Measurements from ENCODE around the gene ERC1.

The ERC1 gene

DNA sequence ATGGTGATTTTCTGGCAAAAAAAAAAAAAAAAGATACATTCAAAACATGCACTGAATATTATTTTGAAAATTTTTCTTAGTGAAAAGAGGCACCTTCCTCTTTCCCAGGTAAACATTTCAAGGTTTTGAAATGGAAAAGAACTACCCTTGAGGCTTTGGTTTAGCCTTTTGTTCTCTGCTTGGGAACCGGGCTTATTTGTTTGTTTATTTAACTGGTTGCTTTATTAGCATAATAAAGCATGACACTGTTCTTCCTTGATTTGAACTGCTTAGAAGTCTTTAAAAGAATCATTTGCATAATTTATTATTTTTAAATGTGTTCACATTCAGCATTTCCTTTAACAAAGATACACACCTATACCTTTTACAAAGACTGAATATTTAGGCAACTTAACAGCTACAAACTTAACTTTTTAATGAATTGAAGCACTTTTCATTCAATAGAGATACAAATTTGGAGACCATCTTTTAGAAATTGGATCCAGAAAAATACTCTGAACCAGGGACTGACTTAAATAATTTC, 428.9 kb downstream of the ERC1 start:
- DNase-seq = no peak

DNA sequence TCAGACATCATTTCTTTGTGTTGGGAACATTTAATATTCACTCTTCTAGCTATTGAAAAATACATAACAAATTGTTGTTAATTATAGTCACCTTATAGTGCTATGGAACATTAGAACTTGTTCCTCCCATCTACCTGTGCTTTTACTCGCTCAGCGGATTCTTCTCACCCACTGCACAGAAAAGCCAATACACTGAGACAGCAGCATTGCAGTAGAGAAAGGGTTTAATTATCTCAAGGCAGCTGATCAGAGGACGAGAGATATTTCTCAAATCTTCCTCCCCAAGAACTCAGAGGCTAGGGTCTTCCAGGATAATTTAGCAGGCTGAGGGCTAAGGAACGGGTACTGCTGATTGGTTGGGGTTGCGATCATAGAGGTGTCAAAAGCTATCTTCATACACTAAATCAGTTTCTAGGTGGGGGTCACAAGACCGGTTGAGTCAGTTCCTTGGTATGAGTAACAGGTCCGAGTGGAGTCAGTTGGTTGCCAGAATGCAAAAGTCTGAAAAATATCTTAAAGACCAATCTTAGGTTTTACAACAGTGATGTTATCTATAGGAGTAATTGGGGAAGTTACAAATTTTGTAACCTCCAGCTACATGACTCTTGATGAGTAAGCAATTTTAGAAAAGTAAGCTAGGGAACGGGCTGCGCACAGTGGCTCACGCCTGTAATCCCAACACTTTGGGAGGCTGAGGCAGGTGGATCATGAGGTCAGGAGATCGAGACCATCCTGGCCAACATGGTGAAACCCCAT, 430.2 kb downstream of the ERC1 start:
- DNase-seq = no peak

DNA sequence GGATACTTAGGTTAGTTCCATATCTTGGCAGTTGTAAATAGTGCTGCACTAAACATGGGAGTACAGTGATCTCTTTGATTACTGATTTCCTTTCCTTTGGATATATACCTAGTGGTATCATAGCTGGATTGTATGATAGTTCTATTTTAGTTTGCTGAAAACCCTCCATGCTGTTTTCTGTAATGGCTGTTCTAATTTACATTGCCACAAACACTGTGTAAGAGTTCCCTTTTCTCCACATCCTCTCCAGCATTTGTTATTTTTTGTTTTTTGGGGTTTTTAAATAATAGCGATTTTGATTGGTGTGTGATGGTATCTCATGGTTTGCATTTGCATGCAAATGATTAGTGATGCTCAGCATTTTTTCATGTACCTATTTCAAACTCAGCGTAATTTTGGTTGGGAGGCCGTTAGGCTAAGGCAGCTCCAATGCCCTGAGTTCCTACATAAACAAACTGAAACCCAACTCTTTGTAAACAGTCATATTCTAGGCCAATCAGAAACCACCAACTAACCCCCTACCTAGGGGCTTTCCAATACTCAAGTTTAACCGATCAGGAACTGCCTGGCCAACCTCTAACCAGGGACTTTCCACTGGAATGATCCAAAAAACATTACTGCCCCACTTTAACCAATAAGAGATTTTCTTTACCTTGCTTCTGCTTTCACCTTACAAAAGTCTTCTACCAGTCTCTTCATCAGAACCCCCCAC, 431.7 kb downstream of the ERC1 start:
- no peak for DNase-seq

DNA sequence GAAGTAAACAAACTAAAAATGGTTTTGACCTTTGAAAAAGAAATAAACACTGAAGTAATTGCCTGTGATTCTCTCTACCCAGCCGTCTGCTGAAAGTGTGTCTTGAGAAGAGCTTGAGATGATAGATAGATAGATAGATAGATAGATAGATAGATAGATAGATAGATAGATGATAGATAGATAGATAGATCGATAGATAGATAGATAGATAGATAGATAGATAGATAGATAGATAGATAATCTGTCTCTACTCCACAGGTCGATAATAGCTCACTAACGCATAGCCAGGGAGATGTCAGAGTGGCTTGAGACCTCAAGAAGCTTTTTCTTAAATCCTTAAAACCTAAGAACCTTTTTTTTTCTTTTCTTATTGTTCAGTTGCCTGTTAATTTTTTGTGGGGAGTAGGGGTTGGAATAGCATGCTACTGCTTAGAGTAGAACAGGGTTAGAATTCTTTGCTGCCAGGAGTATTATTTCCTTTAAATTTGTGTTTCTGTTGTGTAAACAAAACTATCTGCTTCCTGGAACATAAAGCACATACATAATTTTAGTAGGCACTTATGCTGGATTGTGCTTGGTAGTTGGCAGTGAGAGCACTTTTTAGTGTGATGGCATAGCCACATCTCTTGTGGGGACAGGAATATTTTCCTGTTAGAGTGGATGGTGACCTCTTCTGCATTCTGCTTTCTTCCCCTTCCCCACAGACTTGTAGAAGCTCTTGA, 433.8 kb downstream of the ERC1 start:
- no peak for DNase-seq

DNA sequence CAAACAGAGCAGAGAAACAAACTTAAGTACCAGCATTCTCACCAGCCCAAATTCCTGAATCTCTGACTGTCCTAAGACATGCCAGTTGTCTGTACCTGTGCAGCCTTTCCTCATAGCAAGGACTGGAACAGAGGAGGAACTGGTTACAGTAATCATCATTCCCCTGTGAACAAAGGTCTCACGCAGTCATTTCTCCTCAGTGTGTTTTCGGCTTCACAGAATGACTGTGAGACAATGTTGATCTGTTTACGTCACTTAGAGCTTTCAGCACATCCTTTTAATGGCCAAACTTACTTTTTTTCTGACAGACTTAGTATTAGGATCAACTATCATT, 434.3 kb downstream of the ERC1 start:
- no peak for DNase-seq

DNA sequence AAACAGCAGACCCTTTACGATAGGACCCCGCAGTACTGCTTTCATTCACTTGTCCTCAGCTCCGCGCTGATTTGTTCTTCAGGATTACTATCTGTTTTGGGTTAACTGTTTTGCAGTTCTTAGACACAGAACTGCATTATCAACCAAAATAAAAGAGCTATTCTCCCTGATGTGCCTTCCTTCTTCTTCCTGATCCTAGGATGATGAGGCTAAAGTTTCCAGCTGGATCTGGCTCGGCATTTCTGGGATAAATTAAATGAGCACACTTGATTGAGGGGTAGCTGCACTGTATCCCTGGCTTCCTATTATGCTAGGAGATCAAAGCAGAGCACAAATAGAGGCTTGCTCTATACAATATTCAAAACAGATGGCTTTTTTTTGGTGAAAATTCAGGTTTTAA, 437.6 kb downstream of the ERC1 start:
- no peak for DNase-seq

DNA sequence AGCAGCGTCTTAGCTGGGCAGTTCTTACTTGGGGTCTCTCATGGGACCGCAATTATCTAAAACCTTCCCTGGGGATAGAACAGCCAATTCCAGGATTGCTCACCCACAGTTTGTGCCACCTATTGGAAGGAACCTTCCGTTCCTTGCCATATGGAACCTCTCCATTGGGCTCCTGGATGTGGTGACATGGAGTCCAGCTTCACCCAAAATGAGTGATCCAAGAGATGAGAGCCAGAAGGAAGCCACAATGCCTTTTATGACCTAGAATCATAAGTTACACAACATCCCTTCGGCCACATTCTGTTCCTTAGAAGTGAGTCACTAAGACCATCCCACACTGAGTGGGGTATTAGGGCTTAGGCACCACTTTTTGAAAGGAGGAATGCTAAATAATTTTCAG, 439.0 kb downstream of the ERC1 start:
- no peak for DNase-seq

DNA sequence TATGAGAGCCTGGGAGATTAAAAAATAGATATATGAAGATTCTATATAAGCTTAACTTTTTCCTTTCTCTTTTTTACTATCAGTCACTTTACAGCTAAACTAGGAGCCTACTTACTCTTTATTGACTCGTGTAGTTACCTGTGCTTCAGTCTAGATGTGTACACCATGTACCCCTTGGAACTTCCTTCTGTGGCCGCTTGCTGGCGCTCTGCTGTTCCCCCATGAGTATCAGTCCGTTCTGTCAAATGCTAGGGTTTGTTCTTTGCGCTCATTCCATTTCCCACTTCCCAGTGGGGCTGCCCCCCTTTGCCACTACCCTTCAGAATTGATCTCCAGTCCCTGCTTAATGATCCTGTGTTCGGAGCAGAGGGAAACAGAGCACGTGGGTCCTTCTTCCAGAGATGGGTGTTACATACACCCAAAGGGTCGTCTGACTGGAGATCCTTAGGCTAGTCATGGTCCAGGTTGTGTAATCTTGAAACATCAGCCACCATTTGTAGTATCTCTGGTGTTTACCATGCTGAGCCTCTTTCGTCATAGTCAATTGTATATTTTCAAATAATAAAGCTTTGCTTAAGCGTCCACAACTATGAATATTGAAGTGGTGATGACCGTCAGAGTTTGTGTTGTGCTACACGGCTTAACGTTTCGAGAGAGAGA, 443.4 kb downstream of the ERC1 start:
- no peak for DNase-seq

DNA sequence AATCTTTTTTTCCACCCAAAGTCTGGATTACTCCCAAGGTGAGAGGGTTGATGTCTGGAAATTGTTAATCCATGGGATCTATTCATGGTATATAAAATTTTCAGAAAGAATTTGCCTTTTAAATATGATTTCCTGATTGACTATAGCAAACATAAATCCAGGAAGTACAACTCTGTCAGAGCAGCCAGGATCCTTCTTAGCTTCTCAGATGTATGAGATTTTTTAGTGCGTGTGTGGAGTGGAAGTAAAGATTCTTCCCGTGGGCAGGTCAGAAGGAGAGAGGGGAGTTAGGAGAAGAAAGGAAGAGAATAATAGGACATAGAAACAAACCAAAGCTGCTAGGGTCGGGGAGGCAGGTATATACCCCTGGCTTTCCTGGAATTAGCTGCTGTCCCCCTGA, 444.0 kb downstream of the ERC1 start:
- no peak for DNase-seq

DNA sequence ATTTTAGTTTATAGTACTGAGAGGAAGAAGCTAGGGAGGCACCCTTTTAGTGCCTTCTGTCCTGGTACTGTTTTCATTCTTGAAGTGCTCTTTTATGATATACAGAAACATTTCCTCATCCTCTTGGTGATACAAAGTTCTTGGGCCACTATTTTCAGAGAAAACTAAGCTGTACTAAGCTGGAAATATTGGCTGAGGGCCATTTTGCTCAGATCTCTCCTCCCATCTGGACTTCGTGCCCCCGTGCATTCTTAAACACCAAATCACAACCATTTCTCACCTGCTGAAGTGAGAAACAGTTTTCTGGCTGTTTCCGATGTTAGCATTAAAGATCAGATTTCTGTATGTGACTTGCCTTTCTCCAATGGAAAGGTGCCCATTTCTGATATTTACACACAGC, 444.4 kb downstream of the ERC1 start:
- DNase-seq = no peak

DNA sequence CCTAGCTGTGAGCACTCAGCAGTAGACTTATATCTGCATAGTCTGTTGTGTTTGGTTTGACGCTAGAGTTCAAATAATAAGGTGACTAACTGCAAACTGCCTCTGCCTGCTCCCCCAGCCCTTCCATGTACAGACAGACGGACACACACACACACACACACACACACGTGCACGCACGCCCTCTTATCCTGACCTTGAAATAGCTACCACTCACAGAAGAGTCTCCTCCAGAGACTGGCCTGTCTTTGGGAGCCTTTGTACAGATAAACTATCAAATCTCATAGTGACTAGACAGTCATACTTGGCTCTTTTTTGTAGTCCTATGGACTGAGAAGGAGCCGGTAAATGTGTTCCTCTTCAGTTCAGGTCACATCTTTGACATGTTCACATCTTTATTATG, 445.0 kb downstream of the ERC1 start:
- DNase-seq = no peak

DNA sequence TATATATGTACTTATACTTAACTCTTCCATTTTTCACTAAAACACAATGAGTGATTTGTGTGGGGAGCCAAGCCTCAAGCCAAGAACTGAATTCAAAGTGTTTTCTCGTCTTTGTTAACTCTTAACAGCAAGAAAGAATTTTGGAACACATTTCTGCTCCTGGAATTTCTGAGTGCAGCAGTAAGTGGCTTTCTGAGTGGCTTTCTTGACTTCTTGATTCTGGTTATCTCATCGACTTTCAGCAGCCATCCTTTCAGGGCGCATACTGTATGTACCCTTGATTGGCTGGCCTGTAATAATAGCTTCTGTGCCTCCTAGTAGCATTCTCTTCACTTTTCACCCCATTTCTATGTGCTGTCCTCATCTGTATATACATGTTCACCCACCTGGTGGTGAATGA, 446.0 kb downstream of the ERC1 start:
- no peak for DNase-seq

DNA sequence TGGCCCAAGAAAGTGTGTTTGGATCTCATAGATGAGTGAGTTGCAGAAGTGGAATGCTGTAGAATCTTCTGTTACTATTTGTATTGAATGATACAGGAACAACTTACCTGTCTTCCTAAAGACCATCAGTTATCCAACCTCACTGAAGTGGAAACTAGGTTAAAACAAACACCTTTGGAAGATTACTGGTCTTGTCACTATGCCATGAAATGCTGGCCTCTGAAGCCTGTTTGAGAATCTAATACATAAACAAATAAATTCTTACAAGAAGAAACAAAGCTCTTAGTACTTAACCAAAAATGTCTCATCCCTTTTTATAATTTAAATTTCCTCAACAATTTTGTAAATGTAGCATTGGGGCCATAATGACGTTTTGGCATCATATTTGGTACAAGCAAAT, 448.2 kb downstream of the ERC1 start:
- no peak for DNase-seq

DNA sequence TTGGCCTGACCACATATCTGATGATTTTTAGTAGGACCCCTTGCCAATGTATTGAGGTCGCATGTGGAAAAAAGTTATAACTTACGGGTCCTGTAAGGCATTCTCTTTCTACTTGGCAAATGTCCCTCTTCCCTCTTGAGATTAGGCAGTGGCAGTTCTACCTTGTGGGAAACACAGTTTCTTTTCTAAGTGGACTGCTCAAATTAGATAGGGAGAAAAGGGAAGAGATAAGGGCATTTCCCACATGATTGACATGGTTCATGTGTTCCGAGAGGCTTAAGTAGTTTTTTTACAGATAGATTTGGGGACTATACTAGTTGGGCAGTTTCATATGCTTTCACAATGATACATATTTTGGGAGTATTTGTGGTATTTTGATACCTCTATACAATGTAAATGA, 448.7 kb downstream of the ERC1 start:
- DNase-seq = no peak

DNA sequence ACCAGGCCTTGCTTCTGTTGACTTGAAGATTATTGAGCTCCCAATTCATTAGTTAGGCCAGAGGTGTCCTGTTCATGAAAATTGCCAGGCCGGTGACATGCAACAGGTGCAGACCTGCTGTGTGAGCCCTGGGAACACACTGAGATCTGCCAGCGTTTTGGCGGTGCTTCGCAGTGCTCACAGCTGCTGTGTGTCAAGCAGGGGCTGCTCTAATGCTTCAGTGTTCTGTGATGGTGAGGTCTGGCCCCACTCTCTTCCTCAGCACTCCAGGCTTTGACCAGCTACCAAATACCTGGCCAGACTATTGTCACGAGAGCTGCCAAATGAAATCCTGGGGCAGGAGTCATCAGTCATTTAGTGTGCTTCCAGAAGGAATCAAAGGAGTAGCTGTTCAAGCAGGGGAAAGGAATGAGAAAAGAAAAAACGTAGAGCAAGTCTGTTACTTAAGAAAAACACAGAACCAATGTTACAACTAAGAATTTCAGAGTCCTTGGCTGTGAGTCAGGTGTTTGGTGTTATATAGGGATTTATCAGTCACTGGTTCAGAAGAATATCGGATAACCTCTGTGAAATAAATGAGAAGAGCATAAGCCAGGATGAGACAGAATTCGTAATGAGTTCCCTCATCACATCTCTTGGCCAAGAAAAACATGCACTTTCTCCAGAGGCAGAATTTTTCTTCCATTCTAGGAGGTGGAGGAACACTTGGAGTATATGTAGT, 452.6 kb downstream of the ERC1 start:
- DNase-seq = no peak

DNA sequence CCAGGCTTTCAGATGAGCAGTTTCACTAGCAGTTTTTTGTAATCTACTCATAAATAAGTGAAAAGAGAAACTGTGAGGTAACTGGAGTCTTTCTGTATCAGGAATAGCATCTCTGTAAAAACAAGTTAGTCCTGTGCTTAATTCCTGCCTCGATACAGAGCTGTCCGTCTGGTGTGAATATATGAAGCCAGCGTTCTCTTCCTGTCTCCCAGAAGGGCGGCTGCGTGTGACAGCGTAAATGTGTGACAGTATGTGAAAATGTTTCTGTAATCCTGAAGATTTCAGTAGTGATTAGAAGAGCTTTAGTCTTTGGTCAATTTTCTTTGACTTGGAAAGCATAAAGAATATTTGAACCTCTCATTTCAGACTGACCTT, 453.1 kb downstream of the ERC1 start:
- no peak for DNase-seq

DNA sequence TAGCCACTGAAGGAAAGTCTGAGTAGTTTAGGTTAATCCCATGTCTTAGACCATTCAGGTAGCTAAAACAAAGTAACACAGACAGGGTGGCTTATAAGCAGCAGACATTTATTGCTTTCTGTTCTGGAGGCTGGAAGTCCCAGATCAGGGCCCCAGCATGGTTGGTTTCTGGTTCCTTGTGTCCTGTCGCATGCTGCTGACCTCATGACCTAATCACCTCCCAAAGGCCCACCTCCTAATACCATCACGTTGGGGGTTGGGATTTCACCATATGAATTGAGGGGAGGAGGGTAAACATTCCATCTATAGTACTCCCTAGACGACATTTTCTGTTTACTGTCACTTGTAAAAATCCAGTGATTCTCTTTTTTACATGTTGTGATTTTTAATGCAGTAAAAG, 454.8 kb downstream of the ERC1 start:
- DNase-seq = no peak

DNA sequence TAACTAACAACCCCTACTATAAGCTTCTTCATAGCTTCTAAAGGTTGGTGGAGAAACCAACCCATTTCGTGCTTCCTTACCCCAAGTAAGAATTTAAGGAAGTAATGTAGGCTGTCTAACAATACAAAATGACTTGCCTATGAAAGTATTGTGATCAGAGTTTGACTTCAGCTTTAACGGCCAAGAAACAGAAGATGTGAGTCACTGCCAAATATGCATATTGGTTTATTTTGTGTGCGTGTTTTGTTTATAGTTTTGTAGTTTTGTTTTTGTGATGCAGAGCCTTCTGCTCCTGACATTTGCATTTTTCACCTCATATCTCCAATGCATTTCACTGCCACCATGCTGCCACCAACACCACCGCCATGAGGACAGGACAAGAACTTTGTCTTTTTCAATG, 457.3 kb downstream of the ERC1 start:
- no peak for DNase-seq

DNA sequence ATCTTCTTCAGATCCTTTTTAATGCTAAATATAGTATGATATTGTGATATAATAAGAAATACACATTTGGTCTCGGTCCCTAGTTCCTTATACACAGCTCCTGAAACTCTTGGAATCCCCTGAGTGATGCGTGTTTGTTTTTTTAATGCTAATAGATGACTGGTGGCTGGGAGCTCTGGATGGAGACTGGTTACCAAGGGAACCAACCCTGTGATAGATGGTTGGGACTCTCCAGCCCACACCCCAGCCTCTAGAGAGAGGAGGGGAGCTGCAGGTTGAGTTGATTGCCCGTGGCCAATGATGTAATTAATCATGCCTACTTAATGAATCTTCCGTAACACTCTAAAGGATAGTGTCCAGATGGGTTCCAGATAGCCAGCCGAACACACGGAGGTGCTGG, 462.8 kb downstream of the ERC1 start:
- no peak for DNase-seq

DNA sequence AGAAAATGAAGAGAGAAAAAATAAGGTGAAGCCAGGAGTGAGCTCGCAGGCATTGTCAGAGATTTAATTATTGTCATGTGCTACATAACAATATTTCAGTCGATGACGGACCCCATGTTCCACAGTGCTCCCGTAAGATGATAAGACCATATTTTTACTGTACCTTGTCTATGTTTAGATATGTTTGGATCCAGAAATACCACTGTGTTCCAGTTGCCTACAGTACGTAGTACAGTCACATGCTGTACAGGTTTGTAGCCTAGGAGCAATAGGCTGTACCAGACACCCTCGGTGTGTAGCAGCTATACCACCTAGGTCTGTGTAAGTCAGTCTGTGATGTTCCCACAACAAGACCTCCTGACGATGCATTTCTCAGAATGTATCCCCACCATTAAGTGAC, 465.9 kb downstream of the ERC1 start:
- DNase-seq = no peak

DNA sequence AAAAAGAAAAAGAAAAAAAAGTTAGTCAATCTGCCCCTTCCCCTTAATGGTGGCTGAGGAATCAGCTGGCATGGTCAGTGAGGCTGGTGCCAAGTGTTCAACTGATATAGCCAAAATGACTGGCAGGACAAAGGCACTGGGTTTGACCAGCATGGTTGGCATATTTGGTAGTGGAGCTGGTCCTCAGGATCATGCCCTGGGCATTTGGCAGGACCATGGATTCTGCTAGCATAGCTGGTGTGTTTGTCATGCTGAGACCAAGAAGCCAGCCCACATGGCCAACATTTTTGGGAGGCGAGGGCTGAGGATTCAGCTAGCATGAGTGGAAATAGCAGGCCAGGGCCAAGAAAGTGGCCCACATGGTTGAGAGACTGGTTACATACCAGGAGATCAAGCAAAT, 466.9 kb downstream of the ERC1 start:
- DNase-seq = no peak

DNA sequence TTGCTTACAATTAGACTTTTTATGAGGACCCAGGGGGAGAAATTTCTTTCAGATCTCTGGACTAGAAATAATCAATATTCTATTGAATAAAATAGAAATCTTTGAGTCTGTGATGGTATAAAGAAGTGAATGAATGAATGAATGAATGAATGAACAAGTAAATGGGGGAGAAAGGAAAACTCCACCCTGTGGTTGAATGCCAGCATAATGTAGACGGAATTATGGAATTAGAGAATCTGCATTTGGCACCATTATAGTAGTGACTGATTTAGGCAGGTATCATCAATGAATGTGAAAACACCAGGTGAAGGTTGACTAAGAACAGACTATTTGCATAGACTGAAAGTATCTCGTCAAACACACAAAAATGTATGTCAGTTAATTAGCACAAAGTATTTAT, 468.3 kb downstream of the ERC1 start:
- no peak for DNase-seq
